ENCODE results near the gene TMEM258. TPM values are rescaled to one million over a fixed set of nuclear protein-coding genes. Genes with fewer than 3 reads are reported as not detected.

The TMEM258 gene
- total and polyA plus RNA-seq, 2 experiments from 2014 or later: 35.3 to 241 TPM

DNA sequence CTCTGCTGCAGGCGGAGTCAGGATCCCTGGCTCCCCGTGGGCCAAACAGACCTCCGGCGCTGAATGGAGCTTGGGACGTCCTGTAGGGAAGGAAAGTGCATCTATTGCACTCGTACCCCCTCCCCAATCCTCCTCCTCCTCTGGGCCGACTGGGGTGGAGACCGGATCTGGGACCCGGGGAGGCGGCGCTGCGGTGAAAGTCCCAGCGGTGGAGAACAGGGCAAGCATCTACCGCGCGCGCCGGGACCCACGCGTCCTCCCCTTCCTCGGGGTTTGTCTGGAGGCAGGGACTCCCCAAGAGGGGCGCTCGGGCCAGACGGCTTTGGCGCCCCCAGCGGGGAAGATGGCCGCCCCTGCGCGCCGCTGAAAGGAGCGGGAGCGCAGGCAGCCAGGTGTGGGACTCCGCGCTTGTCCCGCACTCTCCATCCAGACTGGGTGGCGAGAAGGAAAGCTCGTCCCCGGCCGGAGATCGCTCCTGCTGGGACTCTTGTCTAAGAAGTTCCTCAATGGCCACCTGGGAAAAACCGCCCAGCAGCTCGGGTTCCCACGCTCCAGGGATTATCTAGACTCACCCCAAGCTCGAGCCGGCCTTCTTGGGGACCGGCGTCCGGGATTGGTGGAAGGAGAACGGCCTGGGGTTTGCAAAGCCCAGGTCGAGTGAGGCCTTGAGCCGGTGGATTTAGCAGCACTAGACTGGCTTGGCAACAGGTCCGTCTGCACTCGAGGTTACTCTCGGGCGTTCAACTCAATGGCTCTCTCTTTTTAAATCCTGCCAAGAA lies 36.4 kb upstream of the TMEM258 start:
- peak overlapping the region; percentile 51 for H3K4me3 ChIP-seq
- TF ChIP-seq, protein P1, sequence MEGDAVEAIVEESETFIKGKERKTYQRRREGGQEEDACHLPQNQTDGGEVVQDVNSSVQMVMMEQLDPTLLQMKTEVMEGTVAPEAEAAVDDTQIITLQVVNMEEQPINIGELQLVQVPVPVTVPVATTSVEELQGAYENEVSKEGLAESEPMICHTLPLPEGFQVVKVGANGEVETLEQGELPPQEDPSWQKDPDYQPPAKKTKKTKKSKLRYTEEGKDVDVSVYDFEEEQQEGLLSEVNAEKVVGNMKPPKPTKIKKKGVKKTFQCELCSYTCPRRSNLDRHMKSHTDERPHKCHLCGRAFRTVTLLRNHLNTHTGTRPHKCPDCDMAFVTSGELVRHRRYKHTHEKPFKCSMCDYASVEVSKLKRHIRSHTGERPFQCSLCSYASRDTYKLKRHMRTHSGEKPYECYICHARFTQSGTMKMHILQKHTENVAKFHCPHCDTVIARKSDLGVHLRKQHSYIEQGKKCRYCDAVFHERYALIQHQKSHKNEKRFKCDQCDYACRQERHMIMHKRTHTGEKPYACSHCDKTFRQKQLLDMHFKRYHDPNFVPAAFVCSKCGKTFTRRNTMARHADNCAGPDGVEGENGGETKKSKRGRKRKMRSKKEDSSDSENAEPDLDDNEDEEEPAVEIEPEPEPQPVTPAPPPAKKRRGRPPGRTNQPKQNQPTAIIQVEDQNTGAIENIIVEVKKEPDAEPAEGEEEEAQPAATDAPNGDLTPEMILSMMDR (IDR thresholded peaks at IDR 0.05; ENCODE audit: low read depth, low read length): peak; percentile 58
- H3K36me3 ChIP-seq: no peaks in the 10 kb centered on the region
- no peaks in the 10 kb centered on the region for H3K9me3 ChIP-seq (ENCODE audit: low read depth)
- peaks cover 10% of the 10 kb centered on the region for H3K4me1 ChIP-seq (ENCODE audit: low read depth)
- peak; percentile 48 to 68 for DNase-seq (ENCODE audit: low read depth in 1 of 2, low spot score in 1 of 2)
- H3K27me3 ChIP-seq: no peaks in the 10 kb centered on the region
- H3K27ac ChIP-seq: peak overlapping the region; percentile 86

DNA sequence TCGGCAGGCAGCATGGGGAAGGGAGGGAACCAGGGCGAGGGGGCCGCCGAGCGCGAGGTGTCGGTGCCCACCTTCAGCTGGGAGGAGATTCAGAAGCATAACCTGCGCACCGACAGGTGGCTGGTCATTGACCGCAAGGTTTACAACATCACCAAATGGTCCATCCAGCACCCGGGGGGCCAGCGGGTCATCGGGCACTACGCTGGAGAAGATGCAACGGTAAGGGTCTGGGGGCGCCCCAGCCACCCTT lies 35.9 kb upstream of the TMEM258 start:
- no peaks in the 10 kb centered on the region for H3K27me3 ChIP-seq
- peak overlapping the region; percentile 86 for H3K27ac ChIP-seq
- peaks cover 10% of the 10 kb centered on the region for H3K4me1 ChIP-seq (ENCODE audit: low read depth)
- DNase-seq (ENCODE audit: low read depth in 1 of 2, low spot score in 1 of 2): no peak
- no peaks in the 10 kb centered on the region for H3K9me3 ChIP-seq (ENCODE audit: low read depth)
- H3K36me3 ChIP-seq: no peaks in the 10 kb centered on the region
- TF ChIP-seq, protein P1 (IDR thresholded peaks at IDR 0.05; ENCODE audit: low read depth, low read length): no peak
- H3K4me3 ChIP-seq: peak overlapping the region; percentile 51

DNA sequence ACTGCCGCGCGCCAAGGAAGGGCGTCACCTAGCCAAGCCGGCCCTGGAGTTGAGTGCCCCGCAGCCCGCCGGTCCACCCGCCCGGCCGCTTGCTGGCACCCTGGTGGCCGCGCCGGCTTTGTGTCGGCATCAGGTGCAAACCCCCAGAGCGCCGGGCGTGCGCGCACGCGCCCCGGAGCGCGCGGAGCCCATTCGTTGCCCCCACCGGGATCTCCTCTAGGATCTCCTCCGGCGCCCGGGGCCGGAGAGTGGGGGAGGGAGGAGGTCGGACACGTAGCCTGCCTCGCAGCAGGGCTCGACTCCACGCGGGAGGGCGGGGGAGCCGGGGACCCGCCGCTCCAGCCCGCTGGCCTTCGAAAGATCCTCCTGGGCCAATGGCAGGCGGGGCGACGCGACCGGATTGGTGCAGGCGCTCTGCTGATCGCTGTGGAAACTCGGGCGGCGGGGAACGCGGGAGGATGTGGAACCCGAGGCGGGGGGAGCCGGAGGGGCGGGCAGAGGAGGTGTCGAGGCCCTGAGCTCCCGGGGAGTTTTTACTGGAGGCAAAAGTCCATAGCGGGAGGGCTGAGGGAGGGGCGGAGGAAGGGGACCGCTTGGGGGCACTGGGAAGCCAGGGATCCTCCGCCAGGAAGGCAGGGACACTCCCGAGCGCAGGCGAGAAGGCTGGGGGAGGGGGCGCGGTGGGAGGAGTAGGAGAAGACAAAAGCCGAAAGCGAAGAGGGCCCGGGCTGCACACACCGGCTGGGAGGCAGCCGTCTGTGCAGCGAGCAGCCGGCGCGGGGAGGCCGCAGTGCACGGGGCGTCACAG lies 35.4 kb upstream of the TMEM258 start, which contains the start of gene FADS2:
TSS of gene FADS2 (plus strand) at position 730 of the 808 bp plus-strand sequence. CDS start 91 bp downstream, outside the sequence.
- DNase-seq (ENCODE audit: low read depth in 1 of 2, low spot score in 1 of 2): peak; percentile 94 to 98
- peak within 1 kb of the TSS; percentile 86 for H3K27ac ChIP-seq
- H3K9me3 ChIP-seq (ENCODE audit: low read depth): no peaks in the 10 kb centered on the region
- peak within 1 kb of the TSS; percentile 51 for H3K4me3 ChIP-seq
- TF ChIP-seq, protein P1 (IDR thresholded peaks at IDR 0.05; ENCODE audit: low read depth, low read length): no peak
- peaks cover 10% of the 10 kb centered on the region for H3K4me1 ChIP-seq (ENCODE audit: low read depth)
- H3K36me3 ChIP-seq: no peaks in the 10 kb centered on the region
- H3K27me3 ChIP-seq: no peaks in the 10 kb centered on the region

DNA sequence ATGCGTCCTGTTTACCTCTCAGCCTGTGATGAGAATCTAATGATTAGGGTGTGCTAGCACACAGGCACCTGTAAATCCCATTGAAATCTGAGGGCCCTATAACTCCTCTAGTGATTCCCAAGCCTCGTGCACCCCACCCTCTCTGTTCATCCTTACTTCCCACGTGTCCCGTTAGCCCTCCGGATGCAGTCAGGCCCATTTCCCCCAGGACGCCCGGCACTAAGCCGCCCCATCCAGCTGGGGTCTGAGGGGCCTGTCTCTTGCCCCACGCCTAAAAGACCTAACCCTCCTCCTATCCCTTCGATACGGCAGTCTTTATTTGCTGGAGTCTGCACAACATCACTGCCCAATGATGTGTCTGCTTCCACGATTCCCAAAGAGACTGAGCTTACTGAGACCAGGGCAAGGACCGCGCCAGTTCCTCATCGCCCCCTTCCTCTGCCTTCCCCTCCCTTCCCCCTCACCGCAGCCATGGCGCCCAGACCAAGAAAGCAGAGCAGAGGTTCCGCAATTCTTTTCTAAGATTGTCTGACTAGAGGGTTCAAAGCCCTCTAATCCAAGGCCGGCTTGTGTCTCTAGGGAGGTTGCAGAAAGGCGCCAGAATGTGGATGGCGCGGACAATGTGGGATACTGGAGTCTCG lies 34.7 kb upstream of the TMEM258 start:
- Histone ChIP-seq H3K4me1 (ENCODE audit: low read depth) (peaks cover 10% of the 10 kb centered on the region), H3K9me3 (ENCODE audit: low read depth) (no peaks in the 10 kb centered on the region), H3K4me3 (peak overlapping the region; percentile 51), H3K27ac (peak overlapping the region; percentile 86), H3K36me3 (no peaks in the 10 kb centered on the region), H3K27me3 (no peaks in the 10 kb centered on the region)
- TF ChIP-seq, protein P1 (IDR thresholded peaks at IDR 0.05; ENCODE audit: low read depth, low read length): no peak
- DNase-seq (ENCODE audit: low read depth in 1 of 2, low spot score in 1 of 2): no peak

DNA sequence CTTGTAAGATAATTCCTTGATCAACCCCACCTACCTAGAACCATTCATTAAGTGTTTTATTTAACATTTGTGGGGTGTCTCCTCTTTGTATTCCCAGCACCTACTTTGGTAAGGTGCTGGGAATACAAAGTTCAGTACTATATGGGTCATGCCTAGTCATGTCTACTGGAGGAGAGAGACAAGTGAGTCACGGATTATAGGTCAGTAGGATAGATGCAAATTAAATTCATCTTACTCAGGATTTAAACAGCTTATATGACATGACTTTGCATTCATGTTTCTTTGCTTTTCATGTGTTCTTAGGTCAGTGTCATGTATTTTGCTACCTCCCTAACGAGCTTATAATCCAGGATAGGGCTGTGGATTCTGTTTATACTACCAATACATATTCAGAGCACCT lies 27.8 kb upstream of the TMEM258 start:
- DNase-seq (ENCODE audit: low read depth in 1 of 2, low spot score in 1 of 2): no peak
- TF ChIP-seq, protein P1 (IDR thresholded peaks at IDR 0.05; ENCODE audit: low read depth, low read length): no peak
- no peak overlapping the region for H3K27ac ChIP-seq

More for the DNA sequence above, 27.8 kb upstream of the TMEM258 start:
- no peaks in the 10 kb centered on the region for H3K27me3 ChIP-seq
- H3K36me3 ChIP-seq: no peaks in the 10 kb centered on the region
- no peaks in the 10 kb centered on the region for H3K9me3 ChIP-seq (ENCODE audit: low read depth)
- no peak overlapping the region for H3K4me3 ChIP-seq
- H3K4me1 ChIP-seq (ENCODE audit: low read depth): peaks cover 11% of the 10 kb centered on the region
